Activated T-helper 1 cell treated with Interleukin-2 at 50 U/mL for 16 hours (primary cell): ENCODE results near the gene KDM3A.

Experiments used
- DNase-seq: peaks from one replicate; pipeline ENCODE4 v3.0.0-alpha.2; 2020; ENCODE audit warnings: low read depth

Gene KDM3A, protein sequence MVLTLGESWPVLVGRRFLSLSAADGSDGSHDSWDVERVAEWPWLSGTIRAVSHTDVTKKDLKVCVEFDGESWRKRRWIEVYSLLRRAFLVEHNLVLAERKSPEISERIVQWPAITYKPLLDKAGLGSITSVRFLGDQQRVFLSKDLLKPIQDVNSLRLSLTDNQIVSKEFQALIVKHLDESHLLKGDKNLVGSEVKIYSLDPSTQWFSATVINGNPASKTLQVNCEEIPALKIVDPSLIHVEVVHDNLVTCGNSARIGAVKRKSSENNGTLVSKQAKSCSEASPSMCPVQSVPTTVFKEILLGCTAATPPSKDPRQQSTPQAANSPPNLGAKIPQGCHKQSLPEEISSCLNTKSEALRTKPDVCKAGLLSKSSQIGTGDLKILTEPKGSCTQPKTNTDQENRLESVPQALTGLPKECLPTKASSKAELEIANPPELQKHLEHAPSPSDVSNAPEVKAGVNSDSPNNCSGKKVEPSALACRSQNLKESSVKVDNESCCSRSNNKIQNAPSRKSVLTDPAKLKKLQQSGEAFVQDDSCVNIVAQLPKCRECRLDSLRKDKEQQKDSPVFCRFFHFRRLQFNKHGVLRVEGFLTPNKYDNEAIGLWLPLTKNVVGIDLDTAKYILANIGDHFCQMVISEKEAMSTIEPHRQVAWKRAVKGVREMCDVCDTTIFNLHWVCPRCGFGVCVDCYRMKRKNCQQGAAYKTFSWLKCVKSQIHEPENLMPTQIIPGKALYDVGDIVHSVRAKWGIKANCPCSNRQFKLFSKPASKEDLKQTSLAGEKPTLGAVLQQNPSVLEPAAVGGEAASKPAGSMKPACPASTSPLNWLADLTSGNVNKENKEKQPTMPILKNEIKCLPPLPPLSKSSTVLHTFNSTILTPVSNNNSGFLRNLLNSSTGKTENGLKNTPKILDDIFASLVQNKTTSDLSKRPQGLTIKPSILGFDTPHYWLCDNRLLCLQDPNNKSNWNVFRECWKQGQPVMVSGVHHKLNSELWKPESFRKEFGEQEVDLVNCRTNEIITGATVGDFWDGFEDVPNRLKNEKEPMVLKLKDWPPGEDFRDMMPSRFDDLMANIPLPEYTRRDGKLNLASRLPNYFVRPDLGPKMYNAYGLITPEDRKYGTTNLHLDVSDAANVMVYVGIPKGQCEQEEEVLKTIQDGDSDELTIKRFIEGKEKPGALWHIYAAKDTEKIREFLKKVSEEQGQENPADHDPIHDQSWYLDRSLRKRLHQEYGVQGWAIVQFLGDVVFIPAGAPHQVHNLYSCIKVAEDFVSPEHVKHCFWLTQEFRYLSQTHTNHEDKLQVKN (N-terminal part only)

DNA sequence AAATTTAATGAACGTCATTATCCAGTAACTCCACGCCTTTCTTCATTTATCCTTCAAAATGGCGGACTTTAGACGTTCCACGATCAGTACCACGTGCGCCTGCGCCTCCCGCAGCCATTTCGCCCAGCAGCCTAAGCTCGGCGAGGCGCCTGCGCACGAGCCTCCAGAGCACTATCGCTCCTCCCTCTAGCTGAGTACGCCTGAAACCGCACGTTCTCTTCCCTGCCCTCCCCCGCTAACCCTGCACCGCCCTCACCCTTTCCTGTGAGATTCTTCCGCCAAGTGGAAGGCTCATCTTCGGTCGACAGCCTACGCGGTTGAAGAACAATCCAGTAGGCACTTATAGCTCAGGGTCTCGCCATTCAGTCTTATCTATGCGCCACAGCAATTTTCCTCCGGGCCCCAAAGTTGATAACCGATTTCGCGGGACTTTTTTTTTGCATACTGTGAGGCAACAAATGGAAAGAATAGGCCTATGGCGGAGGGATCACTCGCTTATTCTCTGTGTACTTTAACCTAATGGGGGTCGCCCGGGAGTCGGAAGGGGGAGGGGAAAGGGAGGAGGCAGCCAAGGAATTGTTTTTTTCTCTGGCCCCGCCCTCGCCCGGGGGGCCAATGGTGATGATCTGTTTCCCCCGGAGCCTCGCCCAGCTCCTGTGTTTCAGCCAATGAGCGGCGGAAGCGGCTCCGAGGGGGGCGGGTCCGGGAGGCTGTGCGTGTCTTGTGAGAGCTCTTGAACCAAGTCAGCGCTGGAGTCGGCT lies at the start of gene KDM3A:
Gene KDM3A, plus strand, starts transcription at position 741 of the 761 bp plus-strand sequence. CDS start 677 bp downstream, outside the sequence.
- peak; percentile 99 for DNase-seq

DNA sequence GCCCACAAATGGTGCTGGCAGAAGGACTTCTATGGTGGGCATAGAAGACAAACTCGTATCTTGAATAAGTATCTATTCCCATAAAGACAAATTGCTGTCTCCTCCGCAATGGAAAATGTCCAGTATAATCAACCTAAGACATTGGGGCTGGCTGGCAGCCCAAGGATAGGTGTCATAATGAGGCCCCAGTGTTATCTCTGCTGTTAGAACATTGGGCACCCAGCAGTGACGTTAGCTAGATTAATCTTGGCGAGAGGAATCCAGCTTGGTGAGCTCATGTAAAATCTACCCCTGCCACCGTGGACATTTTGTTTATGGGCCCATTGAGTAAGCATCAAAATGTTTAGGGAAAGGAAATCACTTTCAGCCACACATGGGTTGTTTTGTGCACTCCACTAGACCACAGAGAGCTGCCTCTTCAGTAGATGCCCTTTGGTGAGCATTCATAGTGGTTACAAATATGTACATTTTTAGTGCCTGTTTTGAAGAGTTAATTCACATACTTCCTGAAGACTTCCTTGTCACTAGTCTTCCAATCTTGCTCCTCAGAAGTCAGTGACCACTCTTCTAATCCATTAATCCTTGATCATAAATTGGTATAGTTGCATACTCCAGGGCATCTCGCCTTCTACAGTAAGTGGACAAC lies 48.2 kb upstream of the KDM3A start:
- DNase-seq, result no peak

DNA sequence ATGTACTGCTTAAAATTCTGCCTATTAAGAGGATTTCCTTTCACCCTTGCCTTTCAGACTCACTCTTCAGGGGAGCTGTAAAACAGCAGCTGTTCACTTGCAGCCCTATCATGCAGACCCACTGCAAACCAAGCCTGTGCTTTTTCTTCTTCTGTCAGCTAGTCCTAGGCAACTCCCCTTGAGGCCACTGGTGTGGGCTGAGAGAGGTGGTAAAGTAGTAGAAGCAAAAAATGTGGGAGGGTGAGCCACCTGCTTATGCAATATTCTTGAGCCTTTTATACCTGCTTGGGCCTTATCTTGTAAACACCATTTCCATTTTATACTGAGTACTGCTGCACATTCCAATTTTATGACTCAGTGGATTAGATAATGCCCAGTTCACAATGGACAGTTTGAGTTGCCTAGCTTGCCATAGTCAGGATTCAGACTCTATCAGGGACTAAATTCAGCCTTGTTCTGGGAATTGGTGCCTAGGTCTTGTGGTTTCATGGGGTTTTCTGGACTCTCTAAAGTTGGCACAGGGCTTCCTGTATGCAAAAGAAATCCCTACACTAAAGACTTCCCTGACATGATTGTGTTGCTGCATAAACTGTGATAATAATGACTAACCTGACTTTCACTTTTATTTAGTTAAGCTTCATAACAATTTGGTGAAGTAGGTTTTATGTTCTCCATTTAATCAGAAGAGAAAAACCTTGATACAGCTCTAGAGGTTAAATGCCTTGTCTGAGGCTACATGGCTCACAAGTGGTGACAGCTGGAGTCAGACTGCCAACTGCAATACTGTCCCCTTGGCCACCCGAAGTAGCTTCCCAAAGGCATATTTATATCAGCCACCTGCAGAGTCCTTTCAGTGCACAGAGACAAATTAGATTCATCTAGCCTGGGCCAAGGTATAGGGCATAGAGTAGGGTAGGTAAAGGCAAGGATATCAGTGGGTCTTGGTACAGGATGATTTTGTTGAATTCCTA lies 47.4 kb upstream of the KDM3A start:
- no peak for DNase-seq

DNA sequence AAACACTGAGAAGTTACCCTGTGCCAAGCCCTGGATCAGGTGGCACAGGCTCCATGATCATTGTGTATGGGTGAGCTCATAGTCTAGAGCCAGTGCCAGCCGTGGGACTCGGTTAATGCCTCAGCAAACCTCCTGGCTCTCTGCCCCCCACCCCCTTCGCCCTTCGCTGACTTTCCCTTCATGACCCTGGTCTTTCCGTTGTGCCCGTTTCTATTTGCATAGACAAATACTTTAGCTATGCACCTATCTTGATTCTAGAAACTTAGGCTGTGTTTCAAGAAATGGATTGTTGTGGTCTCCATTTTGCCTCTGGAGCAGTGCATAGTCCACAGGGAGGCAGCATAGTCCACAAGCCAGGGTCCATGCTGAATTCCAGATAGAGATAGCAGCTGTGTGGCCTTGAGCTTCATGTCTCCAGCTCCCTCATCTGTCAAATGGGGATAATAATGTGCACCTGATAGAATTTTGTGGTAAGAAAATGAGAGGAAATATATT lies 44.8 kb upstream of the KDM3A start:
- DNase-seq, result no peak

DNA sequence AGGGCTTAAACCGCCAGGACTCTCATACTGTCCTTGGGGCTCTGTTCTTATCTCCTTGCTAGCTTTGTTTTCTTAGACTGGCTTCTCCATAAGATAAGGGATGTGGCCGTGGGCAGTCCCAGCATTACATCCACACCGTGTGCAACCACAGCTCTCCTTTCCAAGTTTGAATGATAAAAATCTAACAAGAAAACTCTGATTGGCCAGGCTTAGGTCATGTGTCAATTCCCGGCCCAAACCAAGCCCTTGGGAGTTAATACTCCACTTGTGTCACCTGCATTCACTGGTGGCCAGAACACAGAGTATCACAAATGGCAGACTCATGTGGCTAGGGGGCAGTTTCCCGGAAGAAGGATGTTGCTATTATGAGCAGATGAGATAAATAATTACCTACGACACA lies 43.2 kb upstream of the KDM3A start:
- no peak for DNase-seq

DNA sequence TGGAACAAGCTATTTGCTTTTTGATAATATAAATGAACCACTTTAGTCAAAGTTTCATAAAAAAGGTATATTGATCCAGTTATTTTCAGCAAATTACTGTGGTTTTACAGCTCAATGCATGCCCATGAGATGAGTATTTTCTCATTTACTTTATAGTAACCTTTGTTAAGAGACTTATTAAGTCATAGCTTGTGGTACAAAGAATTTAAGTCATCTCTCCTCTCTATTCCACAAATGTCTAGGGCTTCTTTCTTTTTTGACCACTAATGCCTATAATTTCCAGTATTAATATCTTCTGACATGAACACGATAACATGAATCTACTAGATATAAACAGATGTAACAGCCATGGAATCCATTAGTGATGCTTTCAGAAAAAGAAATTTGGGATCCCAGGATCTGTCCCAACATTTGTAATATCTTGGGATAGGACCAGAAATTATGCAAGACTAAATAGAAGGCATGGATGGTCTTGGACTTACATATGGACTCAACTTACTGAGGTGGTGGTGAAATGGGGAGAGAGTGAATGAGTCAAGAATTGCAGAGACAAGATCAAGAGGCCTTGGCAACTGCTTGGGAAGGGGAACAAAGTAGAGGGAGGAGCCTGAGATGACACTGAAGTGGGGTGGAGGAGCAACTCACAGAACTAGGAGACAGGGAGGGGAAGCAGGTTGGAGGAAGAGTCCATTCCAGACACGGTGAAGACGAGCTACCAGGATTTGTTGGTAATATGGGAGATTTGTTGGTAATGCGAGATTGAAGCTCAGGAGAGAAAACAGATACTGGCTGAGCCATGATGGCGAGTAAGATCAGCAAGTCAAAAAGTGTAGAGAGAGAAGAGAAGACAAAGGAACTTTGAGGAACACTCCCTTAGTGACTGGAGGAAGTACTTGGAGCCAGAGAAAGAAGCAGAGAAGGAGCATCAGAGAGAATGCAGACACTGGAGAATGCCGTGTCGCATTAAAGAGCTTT lies 42.4 kb upstream of the KDM3A start:
- no peak for DNase-seq

DNA sequence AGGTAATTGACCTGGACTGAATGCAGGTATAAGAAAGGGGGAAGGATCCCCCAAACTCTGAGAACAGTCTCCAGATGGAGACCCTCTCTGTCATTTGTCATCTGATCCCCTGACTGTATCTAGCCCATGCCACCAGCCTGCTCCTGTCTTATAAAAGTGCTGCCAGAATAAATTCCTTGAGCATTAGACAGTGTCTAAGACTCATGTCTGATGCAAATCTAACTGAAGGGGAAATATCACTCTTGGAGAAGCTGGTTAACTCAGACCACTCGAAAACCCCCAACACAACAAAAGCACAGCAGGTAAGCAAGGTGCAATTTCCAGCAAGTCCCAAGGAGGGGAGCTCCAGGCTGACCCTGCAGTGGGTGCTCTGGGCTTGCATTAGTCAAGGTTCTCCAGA lies 40.9 kb upstream of the KDM3A start:
- DNase-seq, result no peak

DNA sequence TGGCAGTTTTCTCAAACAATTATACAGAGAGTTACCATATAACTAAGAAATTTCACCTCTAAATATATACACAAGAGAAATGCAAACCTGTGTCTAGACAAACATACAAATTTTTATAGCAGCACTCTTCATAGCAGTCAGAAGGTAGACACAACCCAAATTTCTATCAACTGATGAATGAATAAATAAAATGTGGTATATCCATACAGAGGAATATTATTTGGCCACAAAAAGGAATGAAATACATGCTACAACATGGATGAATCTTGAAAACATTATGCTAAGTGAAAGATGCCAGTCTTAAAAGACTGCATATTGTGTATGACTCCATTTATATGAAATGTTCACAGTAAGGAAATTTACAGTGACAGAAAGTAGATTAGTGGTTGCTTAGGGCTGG lies 30.6 kb upstream of the KDM3A start:
- DNase-seq, result no peak

DNA sequence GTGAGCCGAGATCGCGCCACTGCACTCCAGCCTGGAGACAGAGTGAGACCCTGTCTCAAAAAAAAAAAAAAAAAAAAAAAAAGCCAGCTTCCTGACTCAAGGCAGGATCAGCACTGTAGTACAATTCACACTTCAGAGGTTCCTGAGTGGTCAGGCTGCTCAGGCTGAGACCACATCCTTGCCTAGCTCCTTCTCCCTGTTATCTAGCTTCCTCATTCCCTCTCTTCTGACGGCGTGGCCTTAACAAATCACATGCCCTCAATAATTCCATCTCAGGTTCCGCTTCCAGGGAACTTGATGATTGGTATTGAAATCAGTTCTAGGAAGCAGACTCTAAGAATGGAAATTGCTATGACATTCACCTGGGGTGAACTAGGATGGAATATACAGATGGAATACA lies 29.8 kb upstream of the KDM3A start:
- no peak for DNase-seq

DNA sequence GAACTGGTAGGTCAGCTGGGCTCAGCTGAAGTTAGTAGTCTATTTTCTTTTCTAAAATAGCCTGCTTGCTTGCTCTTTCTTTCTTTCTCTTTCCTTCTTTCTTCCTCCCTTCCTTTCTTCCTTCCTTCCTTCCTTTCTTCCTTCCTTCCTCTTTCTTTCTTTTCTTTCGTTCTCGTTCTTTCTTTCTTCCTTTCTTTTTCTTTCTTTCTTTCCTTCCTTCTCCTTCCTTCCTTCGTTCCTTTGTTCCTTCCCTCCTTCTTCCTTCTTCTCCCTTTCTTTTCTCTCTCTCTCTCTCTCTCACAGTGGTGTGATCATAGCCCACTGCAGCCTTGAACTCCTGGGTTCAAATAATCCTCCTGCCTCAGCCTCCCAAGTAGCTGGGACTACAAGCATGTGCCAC lies 29.2 kb upstream of the KDM3A start:
- no peak for DNase-seq

DNA sequence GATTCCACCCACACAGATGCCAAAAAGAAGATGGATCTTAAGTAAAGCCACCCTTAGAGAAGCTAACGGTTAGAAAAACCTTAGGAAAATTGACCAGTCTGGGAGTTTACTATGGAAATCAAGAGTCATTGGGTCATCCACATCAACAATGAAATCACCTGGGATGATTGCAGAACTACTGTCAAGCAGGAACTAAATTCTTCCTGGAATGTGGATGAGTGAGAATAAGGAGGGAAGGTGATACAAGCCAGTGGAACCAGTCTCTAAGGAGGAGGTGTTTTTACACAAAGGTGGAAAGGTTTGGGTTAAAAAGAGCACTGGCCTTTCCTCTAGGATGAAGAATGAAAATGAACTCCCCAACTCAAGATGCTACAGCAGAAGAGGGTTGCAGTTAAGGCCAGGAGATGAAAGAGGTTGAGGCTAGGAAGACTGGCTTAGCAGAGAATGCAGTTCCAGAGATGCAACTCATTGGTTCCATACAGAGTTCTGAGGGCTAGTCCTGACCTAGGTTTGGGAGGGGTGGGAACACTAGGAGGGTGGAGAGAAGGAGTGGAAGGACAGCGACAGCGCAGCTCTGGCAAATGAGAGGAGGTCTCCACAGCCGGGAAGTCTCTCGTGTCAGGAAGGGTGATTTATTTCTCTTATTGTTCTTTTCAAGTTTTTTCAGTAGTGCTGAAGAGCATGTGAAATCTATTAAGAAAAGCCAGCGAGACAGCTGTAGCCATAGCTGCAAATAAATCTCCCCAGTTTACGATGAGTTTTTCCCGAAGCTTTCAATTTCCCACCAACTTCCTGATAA lies 27.7 kb upstream of the KDM3A start:
- DNase-seq, result no peak

DNA sequence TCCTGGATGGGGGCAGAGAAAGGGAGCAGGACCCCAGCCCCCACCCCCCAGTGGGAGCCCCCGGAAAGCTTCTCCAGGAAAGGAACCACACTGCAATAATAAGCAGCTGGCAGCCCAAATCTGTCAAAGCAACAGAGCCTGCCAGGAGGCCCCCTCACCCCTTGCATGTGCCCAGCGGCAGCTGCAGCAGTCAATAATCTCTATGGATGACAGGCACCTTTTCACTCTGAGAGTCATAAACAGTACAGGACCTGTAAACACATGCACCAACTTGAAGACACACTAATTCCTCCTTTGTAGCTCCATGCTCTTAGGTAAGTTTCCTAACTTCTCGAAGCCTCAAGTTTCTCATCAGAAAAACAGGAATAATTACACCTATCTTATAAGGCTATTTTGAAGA lies 26.2 kb upstream of the KDM3A start:
- no peak for DNase-seq

DNA sequence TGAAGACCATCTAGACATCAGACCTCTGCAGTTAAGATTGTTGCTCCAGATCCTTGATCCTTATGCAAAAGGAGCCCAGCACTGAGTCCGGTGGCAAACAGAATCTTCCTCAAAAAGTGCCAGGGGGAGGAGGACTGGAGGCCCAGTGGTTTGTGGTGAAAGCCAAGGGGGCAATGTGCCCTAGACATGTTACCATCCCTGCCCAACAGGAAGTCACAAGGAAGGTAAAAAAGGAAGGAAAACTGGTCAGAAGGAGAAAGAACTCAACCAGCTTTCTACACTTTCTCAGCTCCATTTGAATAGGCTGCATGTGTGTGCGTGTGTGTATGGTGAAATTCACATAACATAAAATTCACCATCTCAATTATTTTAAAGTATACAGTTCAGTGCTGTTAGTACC lies 25.0 kb upstream of the KDM3A start:
- DNase-seq, result no peak

DNA sequence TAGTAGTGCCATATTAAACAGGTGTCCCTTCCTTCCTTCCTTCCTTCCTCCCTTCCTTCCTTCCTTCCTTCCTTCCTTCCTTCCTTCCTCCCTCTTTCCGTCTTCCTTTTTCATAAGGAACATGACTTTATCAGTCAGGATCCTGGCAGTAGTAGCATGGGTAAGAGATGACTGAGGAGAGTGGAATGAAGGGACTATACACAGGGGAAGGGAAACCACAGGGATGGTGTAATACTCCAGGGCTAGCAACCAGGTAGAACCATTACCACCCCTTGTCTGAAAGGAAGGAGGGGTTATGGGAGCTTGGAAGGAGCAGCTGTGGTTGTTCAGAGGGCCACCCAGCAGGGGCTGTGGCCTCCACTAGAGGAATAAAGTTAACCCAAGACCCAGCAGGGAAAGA lies 23.2 kb upstream of the KDM3A start:
- DNase-seq, result no peak

DNA sequence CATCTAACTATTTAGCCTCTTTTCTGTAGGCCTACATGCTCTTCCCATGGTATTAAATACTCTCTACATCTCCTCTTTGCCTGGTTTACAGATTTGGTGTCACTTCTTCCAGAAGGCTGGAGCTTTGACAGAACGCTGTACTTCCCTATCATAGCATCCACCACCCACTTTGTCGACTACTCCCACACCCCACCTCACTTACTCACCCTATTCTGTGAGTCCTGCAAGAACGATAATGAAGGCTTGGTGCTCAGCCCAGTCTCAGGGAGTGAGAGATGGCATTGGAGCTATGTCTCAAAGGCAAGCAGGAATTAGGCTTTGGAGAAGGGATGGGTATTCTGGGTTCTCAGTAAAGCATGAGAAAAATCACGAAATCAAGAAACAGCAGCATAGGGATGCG lies 20.3 kb upstream of the KDM3A start:
- DNase-seq, result no peak

DNA sequence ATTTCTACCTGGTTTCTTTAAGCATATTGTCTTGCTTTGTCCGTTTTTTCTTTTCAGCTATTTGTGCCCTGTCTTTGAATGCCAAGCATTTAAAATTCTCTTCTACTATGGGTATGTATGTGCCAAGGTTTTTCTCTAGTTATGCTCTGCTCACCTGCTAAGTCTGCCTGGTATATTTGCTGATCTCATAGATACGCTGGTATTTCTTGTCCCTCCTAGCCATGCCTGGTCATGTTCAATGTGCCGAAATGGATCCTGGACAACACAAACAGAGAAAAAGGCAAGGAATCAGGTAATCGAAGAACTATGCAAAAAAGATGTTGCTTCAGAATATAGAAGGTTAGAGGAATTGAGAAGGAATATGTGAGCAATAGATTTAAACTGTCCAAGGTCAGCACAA lies 14.9 kb upstream of the KDM3A start:
- DNase-seq, result no peak

DNA sequence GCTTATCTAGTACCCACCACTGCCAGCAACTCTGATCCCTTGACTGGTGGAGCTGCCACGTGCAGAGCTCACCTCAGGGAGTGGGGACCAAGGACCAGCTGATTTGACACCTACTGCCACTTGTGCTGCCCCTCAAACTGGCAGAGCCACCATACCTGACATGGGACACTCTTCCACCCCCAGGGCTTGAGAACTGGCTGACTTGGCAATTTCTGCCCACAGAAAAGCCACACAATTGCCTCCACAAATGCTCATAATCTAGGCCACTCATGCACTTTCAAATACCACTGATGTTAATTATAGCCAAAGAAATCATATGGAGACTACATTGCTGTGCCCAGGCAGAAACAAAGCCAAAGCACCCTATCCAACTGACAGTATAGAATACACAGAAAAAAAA lies 11.8 kb upstream of the KDM3A start:
- DNase-seq, result no peak

DNA sequence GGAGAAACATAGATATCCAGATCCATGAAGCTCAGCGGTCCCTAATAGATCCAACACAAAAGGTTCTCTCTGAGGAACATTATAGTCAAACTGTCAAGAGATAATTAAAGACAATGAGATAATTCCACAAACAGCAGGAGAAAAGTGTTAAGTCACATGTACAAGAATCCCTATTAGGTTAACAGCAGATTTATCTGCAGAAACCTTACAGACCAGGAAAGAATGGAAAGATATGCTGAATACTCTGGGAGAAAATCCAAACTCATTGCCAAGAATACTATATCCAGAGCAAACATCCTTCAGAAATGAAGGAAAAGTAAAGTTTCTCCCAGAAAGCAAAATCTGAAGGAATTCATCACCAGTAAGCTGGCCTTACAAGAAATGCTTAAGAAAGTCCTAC lies 10.8 kb upstream of the KDM3A start:
- no peak for DNase-seq
